WTC11 (cell line): ENCODE data around the gene RNASE12.

Experiments
- CBFB ChIP-seq: sonication (generic); formaldehyde crosslinking; IDR thresholded peaks from 2 replicates; pipeline ENCODE4 v1.8.1; 2022; ENCODE audit warnings: mild to moderate bottlenecking, low read depth, missing genetic modification reagents
- FOXK1 ChIP-seq: sonication (generic); formaldehyde crosslinking; IDR thresholded peaks from 2 replicates; pipeline ENCODE4 v1.8.0; 2022; ENCODE audit warnings: mild to moderate bottlenecking, moderate library complexity, missing genetic modification reagents
- FOXP1 ChIP-seq: sonication (generic); formaldehyde crosslinking; IDR thresholded peaks from 2 replicates; pipeline ENCODE4 v1.8.0; 2022; ENCODE audit warnings: missing genetic modification reagents, mild to moderate bottlenecking, moderate library complexity, borderline replicate concordance
- IRF2 ChIP-seq: sonication (generic); formaldehyde crosslinking; IDR thresholded peaks from 2 replicates; pipeline ENCODE4 v1.8.0; 2022; ENCODE audit warnings: low read depth, missing genetic modification reagents, borderline replicate concordance
- KAT7 ChIP-seq: sonication (generic); formaldehyde crosslinking; IDR thresholded peaks from 2 replicates; pipeline ENCODE4 v1.8.1; 2023; ENCODE audit warnings: missing genetic modification reagents, mild to moderate bottlenecking, borderline replicate concordance
- NFYB ChIP-seq: sonication (generic); formaldehyde crosslinking; conservative IDR thresholded peaks from 2 replicates; pipeline ENCODE4 v1.8.0; 2022; ENCODE audit warnings: low read depth, missing genetic modification reagents
- TP53 ChIP-seq: sonication (generic); formaldehyde crosslinking; IDR thresholded peaks from 2 replicates; pipeline ENCODE4 v1.8.1; 2023; ENCODE audit warnings: mild to moderate bottlenecking, missing genetic modification reagents
- ZNF317 ChIP-seq: sonication (generic); formaldehyde crosslinking; IDR thresholded peaks from 2 replicates; pipeline ENCODE4 v1.8.1; 2023; ENCODE audit warnings: low read depth, mild to moderate bottlenecking, moderate library complexity, missing genetic modification reagents, borderline replicate concordance
- TF ChIP-seq, protein P1 (sequence below): fragments of 200-600 bp; IDR thresholded peaks from 2 replicates; pipeline ENCODE4 v1.8.0; 2022; ENCODE audit warnings: antibody characterized with exemption
- TF ChIP-seq, protein P2 (sequence below): sonication (generic); formaldehyde crosslinking; IDR thresholded peaks from 2 replicates; pipeline ENCODE4 v1.8.1; 2023; ENCODE audit warnings: mild to moderate bottlenecking, missing genetic modification reagents, moderate library complexity
- TF ChIP-seq, protein P3 (sequence below): fragments of 250-450 bp; sonication (Bioruptor Pico); IDR thresholded peaks from 2 replicates; pipeline ENCODE4 v1.9.0; 2021; ENCODE audit warnings: mild to moderate bottlenecking
- TF ChIP-seq, protein P4 (sequence below): sonication (generic); formaldehyde crosslinking; IDR thresholded peaks from 2 replicates; pipeline ENCODE4 v1.8.1; 2022; ENCODE audit warnings: mild to moderate bottlenecking, moderate library complexity, missing genetic modification reagents
- TF ChIP-seq, protein P5 (sequence below): sonication (generic); formaldehyde crosslinking; IDR thresholded peaks from 2 replicates; pipeline ENCODE4 v1.8.1; 2022; ENCODE audit warnings: low read depth, missing genetic modification reagents, borderline replicate concordance
- TF ChIP-seq, protein P6 (sequence below): sonication (generic); formaldehyde crosslinking; IDR thresholded peaks from 2 replicates; pipeline ENCODE4 v1.8.0; 2022; ENCODE audit warnings: mild to moderate bottlenecking, missing genetic modification reagents

DNA sequence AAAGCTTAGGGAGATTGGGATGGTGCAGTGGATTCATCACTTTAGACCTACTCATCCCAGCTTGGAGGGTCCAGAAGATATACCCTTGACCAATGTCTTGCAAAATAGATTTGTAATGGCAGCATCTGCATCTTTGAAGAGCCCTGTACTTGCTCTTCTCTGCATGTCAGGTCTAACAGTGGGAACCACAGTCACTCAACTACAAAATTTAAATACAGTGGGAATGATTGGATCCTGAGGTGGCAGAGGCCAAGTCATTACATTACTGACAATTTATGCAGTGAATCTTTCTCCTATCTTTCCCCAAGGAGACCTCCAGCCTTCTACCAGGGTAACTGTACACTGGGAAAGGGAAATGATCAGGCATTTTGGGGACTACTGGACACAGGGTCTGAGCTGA, 22.1 kb downstream of the RNASE12 start:
- TF ChIP-seq, protein P1, sequence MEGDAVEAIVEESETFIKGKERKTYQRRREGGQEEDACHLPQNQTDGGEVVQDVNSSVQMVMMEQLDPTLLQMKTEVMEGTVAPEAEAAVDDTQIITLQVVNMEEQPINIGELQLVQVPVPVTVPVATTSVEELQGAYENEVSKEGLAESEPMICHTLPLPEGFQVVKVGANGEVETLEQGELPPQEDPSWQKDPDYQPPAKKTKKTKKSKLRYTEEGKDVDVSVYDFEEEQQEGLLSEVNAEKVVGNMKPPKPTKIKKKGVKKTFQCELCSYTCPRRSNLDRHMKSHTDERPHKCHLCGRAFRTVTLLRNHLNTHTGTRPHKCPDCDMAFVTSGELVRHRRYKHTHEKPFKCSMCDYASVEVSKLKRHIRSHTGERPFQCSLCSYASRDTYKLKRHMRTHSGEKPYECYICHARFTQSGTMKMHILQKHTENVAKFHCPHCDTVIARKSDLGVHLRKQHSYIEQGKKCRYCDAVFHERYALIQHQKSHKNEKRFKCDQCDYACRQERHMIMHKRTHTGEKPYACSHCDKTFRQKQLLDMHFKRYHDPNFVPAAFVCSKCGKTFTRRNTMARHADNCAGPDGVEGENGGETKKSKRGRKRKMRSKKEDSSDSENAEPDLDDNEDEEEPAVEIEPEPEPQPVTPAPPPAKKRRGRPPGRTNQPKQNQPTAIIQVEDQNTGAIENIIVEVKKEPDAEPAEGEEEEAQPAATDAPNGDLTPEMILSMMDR: no peak
- TF ChIP-seq FOXP1 (no peak), TP53 (CRISPR knock-in tag) (no peak), IRF2 (CRISPR knock-in tag) (no peak), NFYB (CRISPR knock-in tag) (no peak), FOXK1 (no peak), ZNF317 (no peak), CBFB (CRISPR knock-in tag) (no peak), KAT7 (CRISPR knock-in tag) (no peak)
- TF ChIP-seq, protein P2, sequence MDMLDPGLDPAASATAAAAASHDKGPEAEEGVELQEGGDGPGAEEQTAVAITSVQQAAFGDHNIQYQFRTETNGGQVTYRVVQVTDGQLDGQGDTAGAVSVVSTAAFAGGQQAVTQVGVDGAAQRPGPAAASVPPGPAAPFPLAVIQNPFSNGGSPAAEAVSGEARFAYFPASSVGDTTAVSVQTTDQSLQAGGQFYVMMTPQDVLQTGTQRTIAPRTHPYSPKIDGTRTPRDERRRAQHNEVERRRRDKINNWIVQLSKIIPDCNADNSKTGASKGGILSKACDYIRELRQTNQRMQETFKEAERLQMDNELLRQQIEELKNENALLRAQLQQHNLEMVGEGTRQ (CRISPR knock-in tag): no peak
- TF ChIP-seq, protein P3, sequence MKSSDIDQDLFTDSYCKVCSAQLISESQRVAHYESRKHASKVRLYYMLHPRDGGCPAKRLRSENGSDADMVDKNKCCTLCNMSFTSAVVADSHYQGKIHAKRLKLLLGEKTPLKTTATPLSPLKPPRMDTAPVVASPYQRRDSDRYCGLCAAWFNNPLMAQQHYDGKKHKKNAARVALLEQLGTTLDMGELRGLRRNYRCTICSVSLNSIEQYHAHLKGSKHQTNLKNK: no peak
- TF ChIP-seq, protein P4, sequence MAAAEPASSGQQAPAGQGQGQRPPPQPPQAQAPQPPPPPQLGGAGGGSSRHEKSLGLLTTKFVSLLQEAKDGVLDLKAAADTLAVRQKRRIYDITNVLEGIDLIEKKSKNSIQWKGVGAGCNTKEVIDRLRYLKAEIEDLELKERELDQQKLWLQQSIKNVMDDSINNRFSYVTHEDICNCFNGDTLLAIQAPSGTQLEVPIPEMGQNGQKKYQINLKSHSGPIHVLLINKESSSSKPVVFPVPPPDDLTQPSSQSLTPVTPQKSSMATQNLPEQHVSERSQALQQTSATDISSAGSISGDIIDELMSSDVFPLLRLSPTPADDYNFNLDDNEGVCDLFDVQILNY (CRISPR knock-in tag): no peak
- TF ChIP-seq, protein P5, sequence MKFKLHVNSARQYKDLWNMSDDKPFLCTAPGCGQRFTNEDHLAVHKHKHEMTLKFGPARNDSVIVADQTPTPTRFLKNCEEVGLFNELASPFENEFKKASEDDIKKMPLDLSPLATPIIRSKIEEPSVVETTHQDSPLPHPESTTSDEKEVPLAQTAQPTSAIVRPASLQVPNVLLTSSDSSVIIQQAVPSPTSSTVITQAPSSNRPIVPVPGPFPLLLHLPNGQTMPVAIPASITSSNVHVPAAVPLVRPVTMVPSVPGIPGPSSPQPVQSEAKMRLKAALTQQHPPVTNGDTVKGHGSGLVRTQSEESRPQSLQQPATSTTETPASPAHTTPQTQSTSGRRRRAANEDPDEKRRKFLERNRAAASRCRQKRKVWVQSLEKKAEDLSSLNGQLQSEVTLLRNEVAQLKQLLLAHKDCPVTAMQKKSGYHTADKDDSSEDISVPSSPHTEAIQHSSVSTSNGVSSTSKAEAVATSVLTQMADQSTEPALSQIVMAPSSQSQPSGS (CRISPR knock-in tag): no peak
- TF ChIP-seq, protein P6, sequence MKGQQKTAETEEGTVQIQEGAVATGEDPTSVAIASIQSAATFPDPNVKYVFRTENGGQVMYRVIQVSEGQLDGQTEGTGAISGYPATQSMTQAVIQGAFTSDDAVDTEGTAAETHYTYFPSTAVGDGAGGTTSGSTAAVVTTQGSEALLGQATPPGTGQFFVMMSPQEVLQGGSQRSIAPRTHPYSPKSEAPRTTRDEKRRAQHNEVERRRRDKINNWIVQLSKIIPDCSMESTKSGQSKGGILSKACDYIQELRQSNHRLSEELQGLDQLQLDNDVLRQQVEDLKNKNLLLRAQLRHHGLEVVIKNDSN (CRISPR knock-in tag): no peak
